Myocyte (in vitro differentiated cells): ENCODE results near the gene C15orf61. TPM values are rescaled to one million over a fixed set of nuclear protein-coding genes. Genes with fewer than 3 reads are reported as not detected.
A peak's percentile ranks its signal among the peaks of the same experiment; 100 is the strongest.

ENCODE experiments used
- DNase-seq: peaks from one replicate; pipeline ENCODE4 v3.0.0-alpha.2; 2012; ENCODE audit warnings: low read depth
- total RNA-seq: library from RNA; depleted of rRNA; stranded (reverse); fragments of >200 nt; gene quantifications from 2 replicates; pipeline ENCODE4 v1.2.3, GENCODE V29; 2014

The C15orf61 gene
- total RNA-seq, 1 donor from 2014 or later = 9.8 TPM

DNA sequence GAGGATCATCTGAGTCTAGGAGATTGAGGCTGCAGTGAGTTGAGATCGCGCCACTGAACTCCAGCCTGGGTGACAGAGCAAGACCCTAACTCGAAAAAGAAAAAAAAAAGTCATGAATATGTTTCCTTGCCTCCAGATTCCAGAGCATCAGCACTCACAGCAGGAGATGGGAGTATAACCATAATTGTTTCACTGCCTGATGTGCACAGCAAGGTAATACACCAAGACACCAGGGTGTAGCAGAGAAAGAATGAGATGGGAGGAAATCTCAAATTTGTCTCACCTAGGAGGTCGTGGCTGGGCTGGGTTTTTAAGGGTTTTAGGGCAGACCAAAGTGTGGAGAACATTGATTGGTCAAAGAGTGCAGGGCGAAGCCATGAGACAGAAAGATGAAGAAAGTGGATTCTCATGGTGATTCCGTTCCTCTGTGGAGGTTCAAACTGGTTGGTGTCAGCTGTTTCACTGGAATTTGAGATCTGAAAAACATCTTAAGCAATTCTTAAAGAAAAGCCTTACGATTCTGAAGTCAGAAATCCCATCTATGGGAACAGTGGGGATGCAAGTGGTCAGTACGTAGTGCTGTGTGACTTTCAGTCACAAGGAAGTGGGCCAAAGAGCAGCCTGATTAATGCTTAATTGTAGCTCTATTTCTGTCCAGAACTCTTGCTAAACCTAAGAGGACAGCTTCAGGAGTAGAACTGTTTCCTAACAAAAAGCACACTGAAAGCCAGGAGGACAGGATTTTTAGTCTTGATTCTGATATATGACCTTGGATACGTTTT is 7.8 kb upstream of the C15orf61 start:
- DNase-seq = no peak

- no peak for DNase-seq
Measured at GRCh38 chr15:67515090-67515489, 5.8 kb upstream of the C15orf61 start.

DNA sequence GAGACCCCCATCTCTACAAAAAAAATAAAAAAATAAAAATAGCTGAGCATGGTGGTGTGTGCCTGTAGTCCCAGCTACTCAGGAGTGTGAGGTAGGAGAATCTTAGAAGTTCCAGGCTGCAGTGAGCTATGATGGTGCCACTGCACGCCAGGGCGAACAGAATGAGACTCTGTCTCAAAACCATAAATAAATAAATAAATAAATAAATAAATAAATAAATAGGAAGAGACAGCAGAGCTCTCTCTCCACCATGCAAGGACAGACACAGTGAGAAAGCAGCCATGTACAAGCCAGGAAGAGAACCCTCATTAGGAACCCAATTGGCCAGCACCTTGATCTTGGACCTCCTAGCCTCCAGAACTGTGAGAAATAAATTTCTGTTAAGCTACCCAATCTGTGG is 5.4 kb upstream of the C15orf61 start:
- no peak for DNase-seq

DNA sequence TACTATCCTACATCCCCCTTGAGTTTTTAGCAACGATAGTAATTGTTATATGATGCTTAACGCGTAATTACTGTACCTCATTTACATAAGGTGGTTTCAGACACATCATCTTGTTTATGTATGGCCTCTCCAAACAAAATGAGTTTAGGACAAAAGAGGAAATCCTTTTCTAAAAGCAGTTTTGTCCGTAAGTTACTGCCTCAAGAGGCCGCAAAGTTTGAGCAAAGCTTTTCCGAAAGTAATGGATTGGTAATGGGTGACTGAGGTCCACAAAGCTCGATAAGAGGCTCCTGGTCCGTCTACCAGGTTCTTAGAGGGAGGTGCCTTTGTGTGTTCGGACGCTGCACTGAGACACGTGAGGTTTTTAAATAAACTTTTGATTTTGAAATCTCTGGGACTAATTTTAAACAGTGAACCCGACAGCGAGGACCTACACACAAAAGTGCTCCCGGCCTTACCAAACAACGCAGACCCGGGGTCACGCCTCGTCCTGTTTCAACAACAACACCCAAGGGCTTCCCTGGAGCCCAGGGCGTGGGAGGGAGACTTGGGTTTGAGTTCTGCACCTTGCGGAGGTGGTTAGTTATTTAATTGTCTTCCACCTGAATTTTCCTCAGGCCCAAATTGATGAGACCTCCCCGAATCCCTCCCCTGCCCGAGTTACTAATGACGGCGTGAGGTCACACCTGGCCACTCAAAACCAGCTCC is 456 bp upstream of the C15orf61 start:
- no peak for DNase-seq

DNA sequence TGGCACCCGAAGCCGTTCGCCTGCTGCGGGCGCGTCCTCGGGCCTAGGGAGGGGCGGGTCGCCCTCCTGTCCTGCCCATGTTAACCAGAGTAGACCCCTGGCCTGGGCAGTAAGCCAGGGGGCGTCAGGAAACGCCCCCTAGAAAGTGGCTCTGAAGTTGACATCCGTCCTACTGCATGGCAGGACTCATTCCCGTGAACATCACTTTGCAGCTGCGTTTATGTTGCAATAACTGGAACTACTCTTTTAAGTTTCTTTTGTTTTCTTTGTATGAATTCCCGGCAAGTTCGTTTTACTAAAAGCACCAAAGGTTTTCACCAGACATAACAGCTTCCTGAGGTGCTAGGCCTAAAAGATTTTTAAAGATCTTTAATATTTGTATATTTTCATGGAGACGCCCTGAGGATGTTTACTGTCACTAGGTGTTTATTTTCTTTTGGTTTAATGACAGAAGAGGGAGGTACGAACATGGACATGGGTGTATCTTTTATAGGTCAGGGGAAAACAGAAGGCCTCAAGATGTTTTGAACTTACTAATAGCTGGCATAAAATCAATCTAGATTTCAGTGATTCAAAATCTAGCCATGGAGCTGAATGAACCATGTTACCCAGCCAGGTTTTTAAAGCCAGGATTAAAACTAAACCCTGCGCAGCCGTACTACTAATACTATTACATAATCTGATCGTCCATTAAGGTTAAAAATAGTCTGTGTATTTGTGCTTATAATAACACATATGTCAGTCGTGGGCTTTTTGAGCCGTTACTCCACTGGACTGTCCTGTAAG is 1.0 kb downstream of the C15orf61 start:
- peak; percentile 68 for DNase-seq

DNA sequence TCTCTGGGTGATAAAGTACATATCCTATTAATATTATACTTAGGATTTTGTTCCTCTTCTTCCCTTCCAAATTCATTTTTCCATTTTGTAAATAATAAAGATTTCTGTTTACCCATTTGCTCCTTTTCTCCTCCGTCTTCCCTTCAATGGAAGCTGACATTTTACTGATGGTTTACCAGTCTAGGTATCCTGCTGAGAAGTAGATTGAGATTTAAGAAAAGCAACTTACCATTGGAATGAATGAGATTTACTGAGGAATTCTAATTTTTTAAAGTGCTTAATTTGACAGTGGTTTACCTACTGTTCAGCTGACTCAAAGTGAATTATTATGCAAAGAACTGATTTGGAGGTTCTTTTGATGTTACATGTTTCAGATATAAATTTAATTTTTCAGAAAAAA is 2.4 kb downstream of the C15orf61 start:
- no peak for DNase-seq

GRCh38 chr15:67524235-67524634 is 3.3 kb downstream of the C15orf61 start:
- no peak for DNase-seq

DNA sequence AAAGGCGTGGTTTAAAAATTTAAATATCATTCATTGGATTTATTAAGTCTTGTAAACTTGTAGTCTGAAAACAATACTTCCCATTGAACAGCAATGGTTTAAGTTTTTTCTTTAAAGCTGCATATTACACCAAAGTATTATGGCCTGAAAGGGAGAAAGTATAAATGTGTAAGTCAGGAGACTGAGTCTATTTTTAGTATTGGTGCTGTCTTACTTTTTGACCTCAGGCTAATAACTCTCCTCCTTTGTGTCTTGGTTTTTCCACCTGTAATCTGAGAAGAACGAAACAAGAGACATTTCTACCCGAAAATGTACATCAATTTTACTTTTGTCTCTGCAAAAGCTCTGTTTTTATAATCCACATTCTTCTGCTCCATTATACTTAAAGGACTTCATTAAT is 7.6 kb downstream of the C15orf61 start:
- DNase-seq = no peak

GRCh38 chr15:67531379-67531914 is 10.5 kb downstream of the C15orf61 start:
- no peak for DNase-seq

GRCh38 chr15:67533873-67534272 is 12.9 kb downstream of the C15orf61 start:
- DNase-seq = no peak

DNA sequence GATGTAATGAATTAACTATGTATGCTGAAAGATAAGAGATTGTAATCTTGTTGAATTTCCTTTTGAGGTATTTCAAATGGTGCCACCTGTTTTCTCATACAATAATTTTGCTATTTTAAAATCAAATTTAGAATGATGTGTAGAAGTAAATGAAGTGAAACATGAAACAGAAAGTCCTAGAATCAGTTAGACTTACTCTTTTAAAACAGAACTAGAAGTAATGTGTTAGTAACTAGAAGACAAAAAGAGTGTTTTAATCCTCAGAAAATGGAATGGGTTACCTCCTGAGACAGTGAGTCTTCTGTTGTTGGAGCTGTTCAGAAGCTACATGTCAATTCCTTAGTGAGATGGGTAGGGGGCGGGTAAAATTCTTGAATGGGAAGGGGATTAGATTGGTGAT is 13.4 kb downstream of the C15orf61 start:
- DNase-seq = no peak

DNA sequence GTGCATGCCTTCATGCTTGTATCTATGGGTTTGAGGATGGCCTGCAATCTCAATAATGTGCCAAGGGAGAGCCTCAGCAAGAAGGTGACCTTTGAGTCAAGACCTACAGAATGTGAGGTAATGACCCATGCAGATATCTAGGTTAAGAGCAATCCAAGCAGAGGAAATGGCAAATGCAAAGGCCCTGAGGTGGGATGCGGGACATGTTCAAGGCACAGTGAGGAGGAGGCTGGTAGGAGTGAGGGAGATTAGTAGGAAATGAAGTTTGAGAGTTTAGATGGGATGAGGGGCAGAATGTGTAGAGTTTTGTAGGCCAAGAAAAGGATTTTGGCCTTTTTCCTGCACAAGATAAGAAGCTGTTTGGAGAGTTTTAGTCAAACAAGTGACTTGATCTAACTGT is 16.8 kb downstream of the C15orf61 start:
- no peak for DNase-seq

- DNase-seq = peak; percentile 86
Measured at GRCh38 chr15:67542420-67543347, 21.8 kb downstream of the C15orf61 start, which contains the start of gene MAP2K5. Gene MAP2K5 (plus strand): TSS chr15:67542703. CDS start chr15:67543336, 633 bp downstream.

DNA sequence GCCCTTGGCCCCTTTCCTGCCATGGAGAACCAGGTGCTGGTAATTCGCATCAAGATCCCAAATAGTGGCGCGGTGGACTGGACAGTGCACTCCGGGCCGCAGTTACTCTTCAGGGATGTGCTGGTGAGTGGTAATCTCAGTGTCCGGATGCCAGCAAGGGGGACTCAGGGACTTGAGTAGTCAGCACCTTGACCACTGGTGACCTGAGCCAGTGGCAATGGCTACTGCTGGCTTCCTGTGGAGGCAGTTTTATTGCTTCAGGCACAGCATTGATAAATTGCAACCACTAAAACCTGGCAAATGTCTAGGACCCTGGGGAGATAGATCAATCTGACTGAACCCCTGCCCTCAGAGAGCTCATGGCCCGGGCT is 22.4 kb downstream of the C15orf61 start:
- peak; percentile 14 for DNase-seq

- DNase-seq = no peak
Measured at GRCh38 chr15:67544475-67544874, 23.5 kb downstream of the C15orf61 start.

DNA sequence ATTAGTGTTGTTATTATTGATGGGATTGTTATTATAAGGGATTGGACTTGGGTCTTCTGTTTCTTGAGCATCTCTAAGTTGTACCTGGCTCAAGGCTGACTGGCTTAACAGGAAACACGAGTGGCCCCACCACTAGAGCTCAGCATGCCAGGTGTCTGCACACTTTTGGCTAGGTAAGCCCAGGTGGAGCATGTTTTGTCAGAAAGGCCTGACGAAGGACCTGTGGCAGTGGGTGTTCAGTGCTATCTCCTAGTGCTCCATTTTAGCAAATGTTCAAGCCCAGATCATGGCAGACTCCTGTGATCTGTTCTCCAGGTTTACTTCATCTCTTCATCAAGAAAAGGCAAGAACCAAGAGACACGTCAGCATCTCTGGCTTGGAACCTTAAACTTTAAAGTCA is 24.9 kb downstream of the C15orf61 start:
- DNase-seq = no peak

GRCh38 chr15:67547064-67547463 is 26.1 kb downstream of the C15orf61 start:
- no peak for DNase-seq

GRCh38 chr15:67547836-67548235 is 26.9 kb downstream of the C15orf61 start:
- no peak for DNase-seq

- DNase-seq = peak; percentile 2
Measured at GRCh38 chr15:67548236-67548852, 27.4 kb downstream of the C15orf61 start.
